ENCODE results near the gene PAX4.

The PAX4 gene
- 0 to 0.04 (median 0) reads per million in 3 experiments for total RNA-seq

- DNase-seq, result no peak
Measured at GRCh38 chr7:127618042-127618441, at the start of gene PAX4. Gene PAX4 (minus strand): TSS chr7:127618142. CDS start chr7:127615928, 2,214 bp downstream.

- no peak for DNase-seq
Measured at GRCh38 chr7:127667017-127667670, 49.2 kb upstream of the PAX4 start.

- no peak for DNase-seq
Measured at GRCh38 chr7:127666602-127667001, 48.7 kb upstream of the PAX4 start.

- no peak for DNase-seq
Measured at GRCh38 chr7:127665922-127666321, 48.0 kb upstream of the PAX4 start.

GRCh38 chr7:127658970-127659630, 41.2 kb upstream of the PAX4 start:
- DNase-seq, result no peak

- no peak for DNase-seq
Measured at GRCh38 chr7:127657500-127657899, 39.6 kb upstream of the PAX4 start.

GRCh38 chr7:127655720-127656119, 37.8 kb upstream of the PAX4 start:
- DNase-seq, result no peak

- no peak for DNase-seq
Measured at GRCh38 chr7:127654404-127655394, 36.8 kb upstream of the PAX4 start.

GRCh38 chr7:127653396-127653795, 35.5 kb upstream of the PAX4 start:
- no peak for DNase-seq

- DNase-seq, result no peak
Measured at GRCh38 chr7:127652333-127653248, 34.6 kb upstream of the PAX4 start.

GRCh38 chr7:127651556-127652332, 33.8 kb upstream of the PAX4 start, which contains the start of gene SND1:
Gene SND1 (plus strand): TSS chr7:127652194. CDS start chr7:127652374, 180 bp downstream.
- peak; percentile 99 for DNase-seq

GRCh38 chr7:127650847-127651555, 33.1 kb upstream of the PAX4 start:
- peak; percentile 34 for DNase-seq

GRCh38 chr7:127648986-127649385, 31.0 kb upstream of the PAX4 start:
- DNase-seq, result no peak

- no peak for DNase-seq
Measured at GRCh38 chr7:127647636-127648035, 29.7 kb upstream of the PAX4 start.

- no peak for DNase-seq
Measured at GRCh38 chr7:127644484-127644883, 26.5 kb upstream of the PAX4 start.

- no peak for DNase-seq
Measured at GRCh38 chr7:127638197-127638596, 20.3 kb upstream of the PAX4 start.

- DNase-seq, result no peak
Measured at GRCh38 chr7:127635659-127636285, 17.8 kb upstream of the PAX4 start.

- DNase-seq, result no peak
Measured at GRCh38 chr7:127632276-127632910, 14.5 kb upstream of the PAX4 start.

GRCh38 chr7:127629268-127629854, 11.4 kb upstream of the PAX4 start:
- DNase-seq, result no peak

Data from central memory CD4-positive, alpha-beta T cell (primary cell).